GM12874 (cell line): ENCODE measurements around the gene NOL9.

Experiments used
- CTCF ChIP-seq: IDR thresholded peaks from 2 replicates; pipeline ENCODE4 v1.5.1; 2011; ENCODE audit warnings: low read depth, mild to moderate bottlenecking, control low read depth, low read length, moderate library complexity; ENCODE audit not compliant: insufficient read depth

NOL9 gene

GRCh38 chr1:6508154-6508815 lies 46.0 kb downstream of the NOL9 start:
- TF ChIP-seq CTCF = no peak

GRCh38 chr1:6507461-6507911 lies 46.8 kb downstream of the NOL9 start:
- TF ChIP-seq CTCF = no peak

- TF ChIP-seq CTCF = no peak
Measured at GRCh38 chr1:6507037-6507428, 47.3 kb downstream of the NOL9 start.

- TF ChIP-seq CTCF = no peak
Measured at GRCh38 chr1:6506210-6507036, 47.9 kb downstream of the NOL9 start.

- no peak for TF ChIP-seq CTCF
Measured at GRCh38 chr1:6505367-6506209, 48.7 kb downstream of the NOL9 start.

- TF ChIP-seq CTCF = no peak
Measured at GRCh38 chr1:6504887-6505286, 49.4 kb downstream of the NOL9 start.
